C4-2B (cell line): ENCODE data around the gene ANKH.

Experiments
- ZFX ChIP-seq: fragments of 450-650 bp; IDR thresholded peaks from 2 replicates; pipeline ENCODE4 v1.6.1; 2017
- TF ChIP-seq, protein P1 (sequence below): fragments of 450-650 bp; conservative IDR thresholded peaks from 2 replicates; pipeline ENCODE4 v1.5.1; 2017; ENCODE audit warnings: mild to moderate bottlenecking

DNA sequence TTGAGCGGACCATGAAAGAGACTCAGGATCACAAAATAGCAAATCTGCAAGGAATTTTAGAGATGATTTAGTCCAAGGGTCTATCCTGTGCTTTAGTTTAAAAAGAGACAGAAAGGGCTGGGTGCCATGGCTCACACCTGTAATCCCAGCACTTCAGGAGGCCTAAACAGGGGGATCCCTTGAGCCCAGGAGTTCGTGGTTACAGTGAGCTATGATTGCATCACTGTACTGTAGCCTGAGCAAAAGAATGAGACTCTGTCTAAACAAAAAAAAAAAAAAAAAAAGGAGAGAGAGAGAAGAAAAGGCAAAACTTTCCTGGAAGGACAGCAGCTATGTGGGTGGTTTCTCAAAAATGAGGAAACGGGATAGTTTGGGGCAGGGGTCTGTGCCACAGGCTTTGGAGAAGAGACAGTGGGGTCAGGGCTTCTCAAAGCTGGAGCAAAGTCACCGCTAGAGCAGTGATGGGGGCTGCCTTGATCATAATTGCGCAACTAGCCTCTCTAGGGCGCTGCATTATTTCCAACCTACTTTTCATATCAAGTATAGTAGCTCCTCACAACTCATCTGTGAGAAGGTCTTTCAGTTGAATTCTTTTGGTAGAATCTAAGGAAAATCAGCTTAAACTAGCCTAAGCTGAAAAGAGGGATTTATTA lies 8.5 kb upstream of the ANKH start:
- TF ChIP-seq, protein P1, sequence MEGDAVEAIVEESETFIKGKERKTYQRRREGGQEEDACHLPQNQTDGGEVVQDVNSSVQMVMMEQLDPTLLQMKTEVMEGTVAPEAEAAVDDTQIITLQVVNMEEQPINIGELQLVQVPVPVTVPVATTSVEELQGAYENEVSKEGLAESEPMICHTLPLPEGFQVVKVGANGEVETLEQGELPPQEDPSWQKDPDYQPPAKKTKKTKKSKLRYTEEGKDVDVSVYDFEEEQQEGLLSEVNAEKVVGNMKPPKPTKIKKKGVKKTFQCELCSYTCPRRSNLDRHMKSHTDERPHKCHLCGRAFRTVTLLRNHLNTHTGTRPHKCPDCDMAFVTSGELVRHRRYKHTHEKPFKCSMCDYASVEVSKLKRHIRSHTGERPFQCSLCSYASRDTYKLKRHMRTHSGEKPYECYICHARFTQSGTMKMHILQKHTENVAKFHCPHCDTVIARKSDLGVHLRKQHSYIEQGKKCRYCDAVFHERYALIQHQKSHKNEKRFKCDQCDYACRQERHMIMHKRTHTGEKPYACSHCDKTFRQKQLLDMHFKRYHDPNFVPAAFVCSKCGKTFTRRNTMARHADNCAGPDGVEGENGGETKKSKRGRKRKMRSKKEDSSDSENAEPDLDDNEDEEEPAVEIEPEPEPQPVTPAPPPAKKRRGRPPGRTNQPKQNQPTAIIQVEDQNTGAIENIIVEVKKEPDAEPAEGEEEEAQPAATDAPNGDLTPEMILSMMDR, result no peak
- no peak for TF ChIP-seq ZFX
